ENCODE measurements around the gene DAPK3. TPM values are rescaled to one million over a fixed set of nuclear protein-coding genes. Genes with fewer than 3 reads are reported as not detected.

Gene DAPK3
- total RNA-seq, 4 donors from 2014 or later = 56.5 to 71.8 (median 61.7) TPM

GRCh38 chr19:4016486-4016885, 45.6 kb upstream of the DAPK3 start:
- H3K36me3 ChIP-seq = peaks cover 42% of the 10 kb centered on the region
- H3K4me1 ChIP-seq = peaks cover 23% of the 10 kb centered on the region

GRCh38 chr19:4015705-4016402, 45.0 kb upstream of the DAPK3 start:
- no peak for DNase-seq (ENCODE audit: low spot score in 2 of 2)
- no peak for TF ChIP-seq POLR2A (IDR thresholded peaks at IDR 0.05)
- TF ChIP-seq EP300 (IDR thresholded peaks at IDR 0.05) = no peak
- no peak for TF ChIP-seq POLR2AphosphoS5 (IDR thresholded peaks at IDR 0.05)
- TF ChIP-seq, protein P1, sequence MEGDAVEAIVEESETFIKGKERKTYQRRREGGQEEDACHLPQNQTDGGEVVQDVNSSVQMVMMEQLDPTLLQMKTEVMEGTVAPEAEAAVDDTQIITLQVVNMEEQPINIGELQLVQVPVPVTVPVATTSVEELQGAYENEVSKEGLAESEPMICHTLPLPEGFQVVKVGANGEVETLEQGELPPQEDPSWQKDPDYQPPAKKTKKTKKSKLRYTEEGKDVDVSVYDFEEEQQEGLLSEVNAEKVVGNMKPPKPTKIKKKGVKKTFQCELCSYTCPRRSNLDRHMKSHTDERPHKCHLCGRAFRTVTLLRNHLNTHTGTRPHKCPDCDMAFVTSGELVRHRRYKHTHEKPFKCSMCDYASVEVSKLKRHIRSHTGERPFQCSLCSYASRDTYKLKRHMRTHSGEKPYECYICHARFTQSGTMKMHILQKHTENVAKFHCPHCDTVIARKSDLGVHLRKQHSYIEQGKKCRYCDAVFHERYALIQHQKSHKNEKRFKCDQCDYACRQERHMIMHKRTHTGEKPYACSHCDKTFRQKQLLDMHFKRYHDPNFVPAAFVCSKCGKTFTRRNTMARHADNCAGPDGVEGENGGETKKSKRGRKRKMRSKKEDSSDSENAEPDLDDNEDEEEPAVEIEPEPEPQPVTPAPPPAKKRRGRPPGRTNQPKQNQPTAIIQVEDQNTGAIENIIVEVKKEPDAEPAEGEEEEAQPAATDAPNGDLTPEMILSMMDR (IDR thresholded peaks at IDR 0.05) = no peak
- Histone ChIP-seq H3K27me3 (no peaks in the 10 kb centered on the region), H3K36me3 (peaks cover 42% of the 10 kb centered on the region), H3K27ac (peak overlapping the region; percentile 59), H3K4me1 (peaks cover 28% of the 10 kb centered on the region), H3K4me3 (no peak overlapping the region), H3K9me3 (no peaks in the 10 kb centered on the region)
- 70% methylated on average over 15 of the region's 37 CpGs for WGBS

More at GRCh38 chr19:4016486-4016885, 45.6 kb upstream of the DAPK3 start:
- Histone ChIP-seq H3K4me3 (no peak overlapping the region), H3K27me3 (no peaks in the 10 kb centered on the region), H3K9me3 (no peaks in the 10 kb centered on the region), H3K27ac (peak overlapping the region; percentile 59)
- DNase-seq (ENCODE audit: low spot score in 2 of 2) = no peak
- WGBS = 85% methylated on average over 11 of the region's 12 CpGs
- TF ChIP-seq, protein P1 (IDR thresholded peaks at IDR 0.05) = no peak
- TF ChIP-seq POLR2AphosphoS5 (IDR thresholded peaks at IDR 0.05) = no peak
- TF ChIP-seq POLR2A (IDR thresholded peaks at IDR 0.05) = no peak
- no peak for TF ChIP-seq EP300 (IDR thresholded peaks at IDR 0.05)

DNA sequence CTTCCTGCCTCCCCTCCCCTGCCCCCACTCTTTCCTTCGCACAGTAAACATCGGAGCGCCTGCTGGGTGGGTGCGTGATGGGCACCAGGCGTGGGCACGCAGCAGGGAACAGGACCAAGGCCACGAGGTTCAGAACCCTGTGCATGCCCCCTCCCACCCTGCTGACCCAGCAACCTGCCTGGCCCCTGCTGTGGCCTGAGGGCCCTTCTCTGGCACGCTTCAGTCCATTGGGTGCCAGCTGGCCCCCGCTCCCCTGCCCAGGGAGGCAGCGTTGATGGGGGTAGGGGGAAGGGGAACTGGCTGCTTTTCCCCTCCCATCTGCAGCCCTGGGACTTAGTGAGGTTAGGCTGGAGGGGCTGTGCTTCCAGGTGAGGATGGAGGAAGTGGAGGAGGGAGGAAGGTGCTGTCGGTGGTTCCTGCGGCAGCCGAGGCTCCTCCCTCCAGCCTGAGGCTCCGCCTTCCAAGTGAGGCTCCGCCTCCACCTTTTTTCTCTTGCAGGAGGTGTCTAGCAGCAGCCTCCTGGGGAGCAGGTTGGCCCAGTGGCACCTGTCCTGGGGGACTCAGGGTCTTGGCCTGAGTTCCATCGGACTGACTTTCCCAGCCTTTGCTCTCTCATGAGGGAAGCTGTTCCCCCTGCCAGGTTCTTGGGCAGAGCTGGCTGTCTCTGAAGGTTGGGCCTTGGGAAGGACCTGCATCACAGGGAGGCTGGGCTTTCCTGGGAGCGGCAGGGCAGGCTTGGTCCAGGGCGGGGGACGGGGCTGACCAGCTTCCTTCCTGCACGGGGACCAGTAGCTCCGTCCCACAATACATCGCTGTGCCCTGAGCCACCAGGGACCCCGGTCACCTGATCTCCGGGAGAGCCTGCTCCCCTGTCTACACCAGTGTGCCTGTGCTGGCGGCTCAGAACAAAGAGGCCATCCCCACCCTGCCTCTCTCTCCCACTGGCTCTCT, 43.9 kb upstream of the DAPK3 start:
- WGBS = 55% methylated on average over 10 of the region's 25 CpGs
- Histone ChIP-seq H3K27me3 (no peaks in the 10 kb centered on the region), H3K4me3 (no peak overlapping the region), H3K27ac (peak overlapping the region; percentile 11), H3K4me1 (peaks cover 39% of the 10 kb centered on the region), H3K9me3 (no peaks in the 10 kb centered on the region), H3K36me3 (peaks cover 42% of the 10 kb centered on the region)
- TF ChIP-seq POLR2A (IDR thresholded peaks at IDR 0.05) = no peak
- peak in 1 of 2 donors; percentile 65 for DNase-seq (ENCODE audit: low spot score in 2 of 2)

DNA sequence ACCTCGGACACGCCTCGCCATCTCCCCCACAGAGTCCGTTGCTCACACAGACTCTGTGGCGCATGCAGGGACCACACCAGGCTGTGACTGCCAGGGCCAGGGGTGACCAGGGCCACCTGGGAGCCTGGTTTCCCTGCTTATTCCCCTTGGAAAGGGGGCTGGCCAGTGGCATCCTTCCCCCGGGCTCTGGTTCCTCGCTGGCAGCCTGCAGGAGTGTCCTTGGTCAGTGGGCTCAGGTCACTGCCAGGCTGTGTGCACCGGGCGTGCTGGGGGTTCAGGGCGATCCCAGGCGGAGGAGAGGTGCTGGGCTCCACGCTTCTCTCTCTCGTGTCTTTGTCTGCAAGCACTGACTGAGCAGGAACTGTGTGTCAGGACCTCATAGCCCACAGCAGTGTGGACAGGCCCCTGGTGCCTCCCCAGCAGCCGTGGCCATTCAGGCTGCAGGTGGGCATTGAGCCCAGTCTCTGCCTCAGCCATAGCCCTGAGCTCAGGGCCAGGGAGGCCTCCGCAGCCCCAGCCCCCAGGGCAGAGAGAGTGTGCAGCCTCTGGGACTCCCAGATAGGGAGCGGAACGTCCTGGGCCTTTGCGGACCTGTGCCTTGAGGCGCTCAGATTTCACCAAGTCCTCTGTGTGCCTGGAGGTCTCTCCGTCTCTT, 43.1 kb upstream of the DAPK3 start:
- TF ChIP-seq EP300 (IDR thresholded peaks at IDR 0.05) (no peak), POLR2AphosphoS5 (IDR thresholded peaks at IDR 0.05) (no peak), POLR2A (IDR thresholded peaks at IDR 0.05) (no peak)
- TF ChIP-seq, protein P1 (IDR thresholded peaks at IDR 0.05) = no peak
- DNase-seq (ENCODE audit: low spot score in 2 of 2) = no peak
- no peaks in the 10 kb centered on the region for H3K9me3 ChIP-seq
- no peaks in the 10 kb centered on the region for H3K27me3 ChIP-seq
- H3K27ac ChIP-seq = no peak overlapping the region
- peaks cover 41% of the 10 kb centered on the region for H3K4me1 ChIP-seq
- WGBS = 90% methylated on average over 2 of the region's 20 CpGs
- no peak overlapping the region for H3K4me3 ChIP-seq
- H3K36me3 ChIP-seq = peaks cover 42% of the 10 kb centered on the region

- H3K27me3 ChIP-seq = no peaks in the 10 kb centered on the region
- 90% methylated on average over 15 of the region's 33 CpGs for WGBS
- no peaks in the 10 kb centered on the region for H3K9me3 ChIP-seq
- H3K4me1 ChIP-seq = peaks cover 49% of the 10 kb centered on the region
- DNase-seq (ENCODE audit: low spot score in 2 of 2) = no peak
- no peak overlapping the region for H3K4me3 ChIP-seq
- TF ChIP-seq, protein P1 (IDR thresholded peaks at IDR 0.05) = no peak
- TF ChIP-seq POLR2AphosphoS5 (IDR thresholded peaks at IDR 0.05) (no peak), EP300 (IDR thresholded peaks at IDR 0.05) (no peak), POLR2A (IDR thresholded peaks at IDR 0.05) (no peak)
- no peak overlapping the region for H3K27ac ChIP-seq
- peaks cover 38% of the 10 kb centered on the region for H3K36me3 ChIP-seq
Observed at GRCh38 chr19:4012975-4013634, 42.2 kb upstream of the DAPK3 start.
